HG02852 (cell line): ENCODE measurements around the gene KRT6B.

Experiments
- ATAC-seq: cut with Tn5 transposase; IDR thresholded peaks from one replicate; pipeline ENCODE4 v1.9.1; 2021; ENCODE audit warnings: mild to moderate bottlenecking, moderate library complexity; ENCODE audit not compliant: unreplicated experiment

KRT6B gene

GRCh38 chr12:52436828-52437474 lies 15.0 kb downstream of the KRT6B start:
- no peak for ATAC-seq

- no peak for ATAC-seq
Measured at GRCh38 chr12:52436000-52436827, 15.7 kb downstream of the KRT6B start.

GRCh38 chr12:52435659-52435999 lies 16.3 kb downstream of the KRT6B start:
- ATAC-seq, result no peak

- no peak for ATAC-seq
Measured at GRCh38 chr12:52434760-52435530, 17.0 kb downstream of the KRT6B start.

- no peak for ATAC-seq
Measured at GRCh38 chr12:52434081-52434733, 17.7 kb downstream of the KRT6B start, which contains the start of gene KRT75. Gene KRT75 (minus strand): TSS chr12:52434371. CDS start chr12:52434304, 67 bp downstream.

- ATAC-seq, result no peak
Measured at GRCh38 chr12:52433501-52434080, 18.4 kb downstream of the KRT6B start.

- no peak for ATAC-seq
Measured at GRCh38 chr12:52432559-52433207, 19.3 kb downstream of the KRT6B start.

GRCh38 chr12:52428121-52428520 lies 23.8 kb downstream of the KRT6B start:
- no peak for ATAC-seq

GRCh38 chr12:52427083-52427482 lies 24.9 kb downstream of the KRT6B start:
- ATAC-seq, result no peak

- no peak for ATAC-seq
Measured at GRCh38 chr12:52426034-52426433, 25.9 kb downstream of the KRT6B start.

- no peak for ATAC-seq
Measured at GRCh38 chr12:52425466-52425865, 26.5 kb downstream of the KRT6B start.

GRCh38 chr12:52423661-52424500 lies 28.1 kb downstream of the KRT6B start:
- no peak for ATAC-seq

- no peak for ATAC-seq
Measured at GRCh38 chr12:52423035-52423434, 28.9 kb downstream of the KRT6B start.

- ATAC-seq, result no peak
Measured at GRCh38 chr12:52419656-52420055, 32.3 kb downstream of the KRT6B start.

- no peak for ATAC-seq
Measured at GRCh38 chr12:52418576-52419110, 33.3 kb downstream of the KRT6B start.

- no peak for ATAC-seq
Measured at GRCh38 chr12:52417740-52418139, 34.2 kb downstream of the KRT6B start.

GRCh38 chr12:52416795-52417194 lies 35.2 kb downstream of the KRT6B start:
- no peak for ATAC-seq

- ATAC-seq, result no peak
Measured at GRCh38 chr12:52415870-52416750, 35.8 kb downstream of the KRT6B start.
